Adrenal gland (tissue), 12 donors: ENCODE data around the gene SYCP2L. TPM values are rescaled to one million over a fixed set of nuclear protein-coding genes. Genes with fewer than 3 reads are reported as not detected.

Experiments
- DNase-seq, 7 donors: peaks; one replicate each; pipeline ENCODE4 v3.0.0-alpha.2; 2019 to 2020
- H3K27ac ChIP-seq, 5 donors: fragments of 200-600 bp; sonication (generic) in 4 of 5; 1 replicate in 3 of 5; 2 replicates in 2 of 5; pipeline versions ENCODE4 v1.5.1 to v1.8.0; 2016 to 2020; ENCODE audit warnings: mild to moderate bottlenecking in 1 of 5
- H3K27me3 ChIP-seq: fragments of 200-600 bp; 2 replicates; pipeline ENCODE4 v1.8.0; 2021
- H3K36me3 ChIP-seq, 2 donors: fragments of 200-600 bp; replicated peaks in 1 of 2; 1 replicate in 1 of 2; 2 replicates in 1 of 2; pipeline versions ENCODE4 v1.5.1 to v1.8.0; 2018 to 2022
- H3K4me1 ChIP-seq, 2 donors: fragments of 200-600 bp; replicated peaks in 1 of 2; 1 replicate in 1 of 2; 2 replicates in 1 of 2; pipeline versions ENCODE4 v1.5.1 to v1.8.0; 2018 to 2021
- H3K4me3 ChIP-seq, 4 donors: fragments of 200-600 bp; sonication (generic) in 3 of 4; one replicate each; pipeline ENCODE4 v1.5.1; 2016 to 2018
- H3K9me3 ChIP-seq, 3 donors: fragments of 200-600 bp; sonication (generic) in 1 of 3; replicated peaks in 1 of 3; 1 replicate in 2 of 3; 2 replicates in 1 of 3; pipeline versions ENCODE4 v1.5.1 to v1.8.0; 2016 to 2021
- CTCF ChIP-seq, 6 experiments: fragments of 450-650 bp in 4 of 6; fragments of 200-600 bp in 2 of 6; sonication (generic) in 1 of 6; IDR thresholded peaks; 1 replicate in 5 of 6; 2 replicates in 1 of 6; pipeline versions ENCODE4 v1.5.1 to v1.8.0; 2016 to 2021; ENCODE audit warnings: antibody characterized with exemption in 6 of 6, mild to moderate bottlenecking in 2 of 6, moderate library complexity in 1 of 6
- POLR2A ChIP-seq, 2 donors: fragments of 450-650 bp; IDR thresholded peaks; one replicate each; pipeline ENCODE4 v1.6.1; 2017; ENCODE audit warnings: antibody characterized with exemption in 2 of 2, mild to moderate bottlenecking in 2 of 2, moderate library complexity in 1 of 2
- WGBS, 4 donors: extraction: QIAGEN DNeasy Blood & Tissue Kit in 2 of 4; methylation state at CpG; one replicate each; pipeline versions ENCODE4 v1.1.5 to v1.1.7; 2013 to 2017; 5-methylcytosine and 5-hydroxymethylcytosine counted together
- intact Hi-C, 2 donors: fragments of 100-400 bp; cut with DNase I; formaldehyde crosslinking; loops; one replicate each; pipeline versions ENCODE4 v1.14.1 to v1.15.0; 2022 to 2023
- polyA plus RNA-seq, 3 donors: library from polyadenylated mRNA; stranded (reverse); fragments of 200-250 nt in 2 of 3; fragments of 350-450 nt in 1 of 3; fragmentation: Illumina TruSeq in 1 of 3; extraction: RNeasy Lipid Tissue Mini Kit (QIAGEN cat#74804) in 1 of 3; gene quantifications; one replicate each; pipeline ENCODE4 v1.2.3, GENCODE V29; 2013 to 2014
- total RNA-seq, 9 donors: library from RNA; depleted of rRNA in 4 of 9; stranded (reverse); fragments of >200 nt in 4 of 9; fragments of 120-200 nt in 1 of 9; fragmentation: NEBNext Ultra II Directional in 1 of 9; extraction: Animal tissue kit (Norgen Biotek cat#: 25700) in 1 of 9; gene quantifications; one replicate each; pipeline versions ENCODE4 v1.1.0 to v1.2.4, GENCODE V29; 2013 to 2023
- donor health status: healthy with polysubstance abuse.
- donor health status: Bipolar disorder and iron deficiency.
- donor health status: DM: yes; HTN: yes; CAD: no.
- donor health status: DM: no; HTN: no; CAD: no.
- donor health status: DM: no; HTN: no; CAD: no.
- donor health status: DM: yes; HTN: yes; CAD: no.

SYCP2L gene
- total and polyA plus RNA-seq, 12 donors, result 0.09 to 3.0 (median 0.64) TPM; not detected in 2

- peaks cover 6% of the 10 kb centered on the region for H3K27me3 ChIP-seq
- intact Hi-C loops, result no loop called here
- no peaks in the 10 kb centered on the region for H3K9me3 ChIP-seq
- no peaks in the 10 kb centered on the region for H3K4me1 ChIP-seq
- no peak for DNase-seq
- no peaks in the 10 kb centered on the region for H3K36me3 ChIP-seq
- no peak overlapping the region for H3K27ac ChIP-seq
- H3K4me3 ChIP-seq, result no peak overlapping the region
- 81 to 88% (median 85%) methylated on average over 5 of the region's 5 CpGs for WGBS, 4 donors
- no peak for TF ChIP-seq POLR2A (IDR thresholded peaks at IDR 0.05)
- no peak for TF ChIP-seq CTCF (IDR thresholded peaks at IDR 0.05)
Observed at GRCh38 chr6:10891960-10892359, 5.1 kb downstream of the SYCP2L start.

- H3K4me3 ChIP-seq, result no peak overlapping the region
- no peaks in the 10 kb centered on the region for H3K36me3 ChIP-seq
- no peaks in the 10 kb centered on the region for H3K9me3 ChIP-seq
- TF ChIP-seq POLR2A (IDR thresholded peaks at IDR 0.05) (no peak), CTCF (IDR thresholded peaks at IDR 0.05) (no peak)
- intact Hi-C loops, result no loop called here
- 41 to 57% (median 51%) methylated on average over 6 of the region's 6 CpGs for WGBS, 4 donors
- no peaks in the 10 kb centered on the region for H3K4me1 ChIP-seq
- H3K27me3 ChIP-seq, result no peaks in the 10 kb centered on the region
- no peak overlapping the region for H3K27ac ChIP-seq
- no peak for DNase-seq
Observed at GRCh38 chr6:10894958-10895357, 8.1 kb downstream of the SYCP2L start.

GRCh38 chr6:10896691-10897090 is 9.8 kb downstream of the SYCP2L start:
- intact Hi-C loops, result no loop called here
- Histone ChIP-seq H3K27ac (no peak overlapping the region), H3K9me3 (no peaks in the 10 kb centered on the region), H3K27me3 (no peaks in the 10 kb centered on the region), H3K36me3 (no peaks in the 10 kb centered on the region), H3K4me3 (no peak overlapping the region), H3K4me1 (no peaks in the 10 kb centered on the region)
- 69 to 76% (median 75%) methylated on average over 3 of the region's 3 CpGs for WGBS, 4 donors
- TF ChIP-seq POLR2A (IDR thresholded peaks at IDR 0.05) (no peak), CTCF (IDR thresholded peaks at IDR 0.05) (no peak)
- no peak for DNase-seq

GRCh38 chr6:10901770-10902169 is 14.9 kb downstream of the SYCP2L start:
- DNase-seq, result no peak
- Histone ChIP-seq H3K4me1 (no peaks in the 10 kb centered on the region), H3K4me3 (no peak overlapping the region), H3K36me3 (no peaks in the 10 kb centered on the region), H3K27ac (no peak overlapping the region), H3K9me3 (no peaks in the 10 kb centered on the region), H3K27me3 (no peaks in the 10 kb centered on the region)
- TF ChIP-seq CTCF (IDR thresholded peaks at IDR 0.05), result no peak
- no peak for TF ChIP-seq POLR2A (IDR thresholded peaks at IDR 0.05)
- intact Hi-C loops, result no loop called here
- 74 to 80% (median 77%) methylated on average over 4 of the region's 4 CpGs for WGBS, 4 donors
